GM18858 (cell line): ENCODE results near the gene ABHD11.

Source experiments
- ATAC-seq: cut with Tn5 transposase; IDR thresholded peaks from one replicate; pipeline ENCODE4 v1.9.1; 2021; ENCODE audit not compliant: unreplicated experiment

Gene ABHD11

GRCh38 chr7:73702226-73702625 is 36.4 kb downstream of the ABHD11 start:
- no peak for ATAC-seq

- ATAC-seq: no peak
Measured at GRCh38 chr7:73701357-73701995, 37.1 kb downstream of the ABHD11 start.

GRCh38 chr7:73700581-73701134 is 37.9 kb downstream of the ABHD11 start:
- ATAC-seq: no peak

- no peak for ATAC-seq
Measured at GRCh38 chr7:73700069-73700423, 38.6 kb downstream of the ABHD11 start.

GRCh38 chr7:73699370-73700068 is 39.1 kb downstream of the ABHD11 start:
- ATAC-seq: no peak

- no peak for ATAC-seq
Measured at GRCh38 chr7:73698410-73698809, 40.2 kb downstream of the ABHD11 start.

GRCh38 chr7:73696372-73696771 is 42.2 kb downstream of the ABHD11 start:
- ATAC-seq: no peak

GRCh38 chr7:73690646-73691045 is 48.0 kb downstream of the ABHD11 start:
- ATAC-seq: no peak

- ATAC-seq: no peak
Measured at GRCh38 chr7:73688288-73688687, 50.3 kb downstream of the ABHD11 start.
